Skeletal muscle tissue (tissue), 4 donors: ENCODE data around the gene HTR1D. TPM values are rescaled to one million over a fixed set of nuclear protein-coding genes. Genes with fewer than 3 reads are reported as not detected.
"Not testable (repeated sequence)": the region's sequence is repeated elsewhere in the genome, so short reads cannot be mapped to it uniquely, and the experiment has no call there.

Source experiments
- H3K27ac ChIP-seq: one replicate; pipeline ENCODE4 v1.7.0; 2013; ENCODE audit warnings: mild to moderate bottlenecking, low read depth, low read length, inconsistent platforms
- H3K27me3 ChIP-seq, 3 donors: one replicate each; pipeline ENCODE4 v1.7.0; 2013; ENCODE audit warnings: low read length in 3 of 3; ENCODE audit not compliant: control insufficient read depth in 3 of 3, insufficient read depth in 3 of 3
- H3K36me3 ChIP-seq, 3 donors: one replicate each; pipeline ENCODE4 v1.7.0; 2013; ENCODE audit warnings: low read length in 3 of 3; ENCODE audit not compliant: control insufficient read depth in 3 of 3, insufficient read depth in 3 of 3
- H3K4me1 ChIP-seq, 3 donors: one replicate each; pipeline ENCODE4 v1.7.0; 2013; ENCODE audit warnings: low read length in 3 of 3, mild to moderate bottlenecking in 3 of 3; ENCODE audit not compliant: control insufficient read depth in 3 of 3, insufficient read depth in 3 of 3
- H3K4me3 ChIP-seq, 3 donors: one replicate each; pipeline ENCODE4 v1.7.0; 2013; ENCODE audit warnings: low read length in 3 of 3
- H3K9ac ChIP-seq, 3 donors: one replicate each; pipeline ENCODE4 v1.7.0; 2013; ENCODE audit warnings: low read length in 3 of 3, mild to moderate bottlenecking in 3 of 3, moderate library complexity in 2 of 3, low read depth in 1 of 3
- H3K9me3 ChIP-seq, 3 donors: one replicate each; pipeline ENCODE4 v1.7.0; 2013; ENCODE audit warnings: low read length in 3 of 3; ENCODE audit not compliant: control insufficient read depth in 3 of 3
- total RNA-seq: library from RNA; depleted of rRNA; stranded (reverse); fragments of >200 nt; gene quantifications from one replicate; pipeline ENCODE4 v1.2.3, GENCODE V29; 2014
- donor health status: Osteomylitis.

The HTR1D gene
- total RNA-seq, 1 donor from 2014 or later = not detected

- Histone ChIP-seq H3K4me3 (no peak overlapping the region), H3K27me3 (no peaks in the 10 kb centered on the region), H3K9ac (no peak overlapping the region), H3K9me3 (no peaks in the 10 kb centered on the region), H3K27ac (no peak overlapping the region), H3K4me1 (no peaks in the 10 kb centered on the region), H3K36me3 (no peaks in the 10 kb centered on the region)
Measured at GRCh38 chr1:23242414-23242813, 25.1 kb upstream of the HTR1D start.

GRCh38 chr1:23239638-23240295 lies 22.5 kb upstream of the HTR1D start:
- Histone ChIP-seq H3K9me3 (no peaks in the 10 kb centered on the region), H3K27me3 (no peaks in the 10 kb centered on the region), H3K4me3 (no peak overlapping the region), H3K36me3 (no peaks in the 10 kb centered on the region), H3K9ac (no peak overlapping the region), H3K27ac (no peak overlapping the region), H3K4me1 (no peaks in the 10 kb centered on the region)

- no peaks in the 10 kb centered on the region for H3K4me1 ChIP-seq
Measured at GRCh38 chr1:23238565-23238964, 21.3 kb upstream of the HTR1D start.

GRCh38 chr1:23237508-23237907 lies 20.2 kb upstream of the HTR1D start:
- H3K9me3 ChIP-seq = no peaks in the 10 kb centered on the region
- no peak overlapping the region for H3K4me3 ChIP-seq
- no peaks in the 10 kb centered on the region for H3K4me1 ChIP-seq
- H3K27ac ChIP-seq = no peak overlapping the region
- H3K27me3 ChIP-seq = no peaks in the 10 kb centered on the region
- H3K9ac ChIP-seq = no peak overlapping the region
- no peaks in the 10 kb centered on the region for H3K36me3 ChIP-seq

More at GRCh38 chr1:23238565-23238964, 21.3 kb upstream of the HTR1D start:
- no peak overlapping the region for H3K4me3 ChIP-seq
- no peaks in the 10 kb centered on the region for H3K36me3 ChIP-seq
- H3K27ac ChIP-seq = no peak overlapping the region
- no peaks in the 10 kb centered on the region for H3K9me3 ChIP-seq
- no peaks in the 10 kb centered on the region for H3K27me3 ChIP-seq
- H3K9ac ChIP-seq = no peak overlapping the region

GRCh38 chr1:23227806-23228205 lies 10.5 kb upstream of the HTR1D start:
- Histone ChIP-seq H3K4me1 (peaks cover 0 to 3% (median 0%) of the 10 kb centered on the region in 3 donors), H3K27ac (no peak overlapping the region), H3K4me3 (no peak overlapping the region), H3K27me3 (peaks cover 0 to 7% (median 3%) of the 10 kb centered on the region in 3 donors), H3K36me3 (no peaks in the 10 kb centered on the region), H3K9me3 (no peaks in the 10 kb centered on the region), H3K9ac (no peak overlapping the region)

GRCh38 chr1:23224739-23225648 lies 7.7 kb upstream of the HTR1D start:
- Histone ChIP-seq H3K36me3 (no peaks in the 10 kb centered on the region), H3K9ac (peak overlapping the region in 1 of 3 donors; percentile 33), H3K4me1 (peaks cover 0 to 3% (median 0%) of the 10 kb centered on the region in 3 donors), H3K4me3 (no peak overlapping the region), H3K9me3 (no peaks in the 10 kb centered on the region), H3K27ac (no peak overlapping the region), H3K27me3 (peaks cover 3 to 12% (median 10%) of the 10 kb centered on the region in 3 donors)

GRCh38 chr1:23223963-23224362 lies 6.7 kb upstream of the HTR1D start:
- not testable (repeated sequence) for H3K36me3 ChIP-seq, H3K27ac ChIP-seq, H3K9ac ChIP-seq, H3K4me3 ChIP-seq, H3K4me1 ChIP-seq, H3K9me3 ChIP-seq
- H3K27me3 ChIP-seq = peaks cover 10 to 19% (median 18%) of the 10 kb centered on the region in 3 donors

GRCh38 chr1:23223490-23223951 lies 6.2 kb upstream of the HTR1D start:
- H3K27me3 ChIP-seq = peaks cover 13 to 22% (median 20%) of the 10 kb centered on the region in 3 donors
- H3K9me3 ChIP-seq, H3K4me1 ChIP-seq, H3K9ac ChIP-seq, H3K27ac ChIP-seq, H3K36me3 ChIP-seq, H3K4me3 ChIP-seq: not testable (repeated sequence)

- H3K27me3 ChIP-seq = peaks cover 14 to 28% (median 22%) of the 10 kb centered on the region in 3 donors
- H3K36me3 ChIP-seq = no peaks in the 10 kb centered on the region
- H3K4me3 ChIP-seq = no peak overlapping the region
- H3K4me1 ChIP-seq = peaks cover 0 to 3% (median 0%) of the 10 kb centered on the region in 3 donors
- H3K9me3 ChIP-seq = no peaks in the 10 kb centered on the region
- H3K27ac ChIP-seq = no peak overlapping the region
- no peak overlapping the region for H3K9ac ChIP-seq
Measured at GRCh38 chr1:23222742-23223141, 5.4 kb upstream of the HTR1D start.

- H3K4me1 ChIP-seq = peaks cover 0 to 3% (median 0%) of the 10 kb centered on the region in 3 donors
- no peak overlapping the region for H3K27ac ChIP-seq
Measured at GRCh38 chr1:23222331-23222730, 5.0 kb upstream of the HTR1D start.

More at GRCh38 chr1:23222331-23222730, 5.0 kb upstream of the HTR1D start:
- H3K36me3 ChIP-seq = no peaks in the 10 kb centered on the region
- H3K27me3 ChIP-seq = peaks cover 18 to 30% (median 25%) of the 10 kb centered on the region in 3 donors
- H3K9ac ChIP-seq = no peak overlapping the region
- no peak overlapping the region for H3K4me3 ChIP-seq
- H3K9me3 ChIP-seq = no peaks in the 10 kb centered on the region
